Midbrain (tissue), 1 donor: ENCODE measurements around the gene SLC38A9.
"Not testable (repeated sequence)": the region's sequence is repeated elsewhere in the genome, so short reads cannot be mapped to it uniquely, and the experiment has no call there.

ENCODE experiments used
- DNase-seq: peaks from one replicate; lab custom pipeline; 2025; lab: John Stamatoyannopoulos, UW

The SLC38A9 gene

GRCh38 chr5:55610542-55610941, 101.6 kb downstream of the SLC38A9 start:
- DNase-seq, result no peak

GRCh38 chr5:55609413-55609812, 102.7 kb downstream of the SLC38A9 start:
- DNase-seq, result no peak

GRCh38 chr5:55608595-55609349, 103.4 kb downstream of the SLC38A9 start:
- no peak for DNase-seq

GRCh38 chr5:55607309-55607708, 104.8 kb downstream of the SLC38A9 start:
- not testable (repeated sequence) for DNase-seq

- no peak for DNase-seq
Measured at GRCh38 chr5:55604611-55605067, 107.5 kb downstream of the SLC38A9 start.

- DNase-seq, result peak; percentile 80
Measured at GRCh38 chr5:55603922-55604321, 108.2 kb downstream of the SLC38A9 start.

- DNase-seq, result peak; percentile 69
Measured at GRCh38 chr5:55601628-55602027, 110.5 kb downstream of the SLC38A9 start.

- peak; percentile 84 for DNase-seq
Measured at GRCh38 chr5:55601204-55601618, 110.9 kb downstream of the SLC38A9 start.

- DNase-seq, result peak; percentile 42
Measured at GRCh38 chr5:55600497-55601203, 111.5 kb downstream of the SLC38A9 start.

- no peak for DNase-seq
Measured at GRCh38 chr5:55600086-55600485, 112.0 kb downstream of the SLC38A9 start.

- DNase-seq, result no peak
Measured at GRCh38 chr5:55599148-55600050, 112.7 kb downstream of the SLC38A9 start.

GRCh38 chr5:55597014-55597981, 114.8 kb downstream of the SLC38A9 start:
- no peak for DNase-seq

- no peak for DNase-seq
Measured at GRCh38 chr5:55594671-55595070, 117.5 kb downstream of the SLC38A9 start.

- no peak for DNase-seq
Measured at GRCh38 chr5:55593115-55593472, 119.0 kb downstream of the SLC38A9 start.

- DNase-seq, result no peak
Measured at GRCh38 chr5:55592388-55593114, 119.6 kb downstream of the SLC38A9 start.

GRCh38 chr5:55591686-55592085, 120.4 kb downstream of the SLC38A9 start:
- no peak for DNase-seq

GRCh38 chr5:55585206-55585610, 126.9 kb downstream of the SLC38A9 start:
- DNase-seq, result no peak

- no peak for DNase-seq
Measured at GRCh38 chr5:55584398-55585205, 127.5 kb downstream of the SLC38A9 start.

GRCh38 chr5:55583578-55583977, 128.5 kb downstream of the SLC38A9 start:
- DNase-seq, result no peak

GRCh38 chr5:55582256-55582655, 129.9 kb downstream of the SLC38A9 start:
- no peak for DNase-seq
